GM12878 (cell line): ENCODE results near the gene OTOA. TPM values are rescaled to one million over a fixed set of nuclear protein-coding genes. Genes with fewer than 3 reads are reported as not detected.

Experiments
- BCL11A ChIP-seq: IDR thresholded peaks from 2 replicates; pipeline ENCODE4 v1.6.1; 2011; ENCODE audit warnings: low read depth, low read length
- BHLHE40 ChIP-seq, 2 experiments: fragments of 450-650 bp in 1 of 2; IDR thresholded peaks; 2 replicates each; pipeline ENCODE4 v1.6.1; 2011 to 2017; ENCODE audit warnings: low read depth in 2 of 2, borderline replicate concordance in 1 of 2, improper control_type of control experiment in 1 of 2, low read length in 1 of 2, mild to moderate bottlenecking in 1 of 2
- CBFB ChIP-seq: IDR thresholded peaks from 2 replicates; pipeline ENCODE4 v1.6.1; 2016; ENCODE audit warnings: antibody characterized with exemption, low read depth
- CHD4 ChIP-seq: fragments of 200-600 bp; sonication (generic); IDR thresholded peaks from 2 replicates; pipeline ENCODE4 v1.6.1; 2016; ENCODE audit warnings: mild to moderate bottlenecking
- FOXK2 ChIP-seq: fragments of 450-650 bp; IDR thresholded peaks from 2 replicates; pipeline ENCODE4 v1.6.1; 2017; ENCODE audit warnings: mild to moderate bottlenecking, moderate library complexity
- IKZF1 ChIP-seq: fragments of 450-650 bp; conservative IDR thresholded peaks from 2 replicates; pipeline ENCODE4 v1.6.1; 2017; ENCODE audit warnings: antibody characterized with exemption, mild to moderate bottlenecking
- IKZF2 ChIP-seq, 2 experiments: fragments of 450-650 bp; IDR thresholded peaks; 2 replicates each; pipeline ENCODE4 v1.6.1; 2017; ENCODE audit warnings: mild to moderate bottlenecking in 2 of 2, moderate library complexity in 2 of 2
- JUNB ChIP-seq: IDR thresholded peaks from 2 replicates; pipeline ENCODE4 v1.6.1; 2016; ENCODE audit warnings: antibody characterized with exemption, mild to moderate bottlenecking
- JUND ChIP-seq: IDR thresholded peaks from 2 replicates; pipeline ENCODE4 v1.6.1; 2012; ENCODE audit warnings: low read depth, mild to moderate bottlenecking, low read length, improper control_type of control experiment, moderate library complexity
- PML ChIP-seq: IDR thresholded peaks from 2 replicates; pipeline ENCODE4 v1.6.1; 2012; ENCODE audit warnings: low read length, inconsistent platforms
- RAD51 ChIP-seq: fragments of 450-650 bp; IDR thresholded peaks from 2 replicates; pipeline ENCODE4 v1.6.1; 2016; ENCODE audit warnings: moderate library complexity, mild to moderate bottlenecking, inconsistent platforms
- SMARCA5 ChIP-seq: fragments of 450-650 bp; IDR thresholded peaks from 2 replicates; pipeline ENCODE4 v1.6.1; 2017; ENCODE audit warnings: mild to moderate bottlenecking
- SRF ChIP-seq, 2 experiments: IDR thresholded peaks; 2 replicates each; pipeline ENCODE4 v1.6.1; 2011; ENCODE audit warnings: low read depth in 2 of 2, low read length in 2 of 2, mild to moderate bottlenecking in 1 of 2, moderate library complexity in 1 of 2
- ZNF24 ChIP-seq: fragments of 450-650 bp; IDR thresholded peaks from 2 replicates; pipeline ENCODE4 v1.6.1; 2017; ENCODE audit warnings: antibody characterized with exemption, mild to moderate bottlenecking
- polyA plus RNA-seq, 11 experiments: library from polyadenylated mRNA; depleted of rRNA in 4 of 11; unstranded in 6 of 11; stranded (reverse) in 5 of 11; fragments of >200 nt; fragmentation: Nextera tagmentation in 4 of 11; fragmentation: Illumina TruSeq in 1 of 11; extraction: Ambion mirVana in 4 of 11; extraction: Trizol in 1 of 11; gene quantifications; 1 replicate in 1 of 11; 2 replicates in 10 of 11; pipeline versions ENCODE4 v1.2.1 to v1.2.3, GENCODE V29; 2011 to 2016; ENCODE audit warnings: inconsistent platforms in 2 of 11, missing spikeins in 2 of 11, low read depth in 1 of 11
- total RNA-seq, 4 experiments: library from RNA; depleted of rRNA in 3 of 4; stranded (reverse); fragments of >200 nt in 3 of 4; fragmentation: Illumina TruSeq in 1 of 4; extraction: Trizol in 1 of 4; gene quantifications; 2 replicates each; pipeline versions ENCODE4 v1.2.1 to v1.2.3, GENCODE V29; 2013 to 2021
- TF ChIP-seq, protein P1 (sequence below): IDR thresholded peaks from 2 replicates; pipeline ENCODE4 v1.6.1; 2011; ENCODE audit warnings: borderline replicate concordance, low read depth, mild to moderate bottlenecking, moderate library complexity, low read length; ENCODE audit not compliant: insufficient read depth, poor library complexity, severe bottlenecking
- TF ChIP-seq, protein P2 (sequence below): IDR thresholded peaks from 2 replicates; pipeline ENCODE4 v1.6.1; 2012; ENCODE audit warnings: low read length, inconsistent platforms
- TF ChIP-seq, protein P3 (sequence below): fragments of 450-650 bp; IDR thresholded peaks from 2 replicates; pipeline ENCODE4 v1.6.1; 2017; ENCODE audit warnings: mild to moderate bottlenecking, moderate library complexity
- TF ChIP-seq, protein P4 (sequence below): fragments of 450-650 bp; conservative IDR thresholded peaks from 2 replicates; pipeline ENCODE4 v1.6.1; 2017; ENCODE audit warnings: mild to moderate bottlenecking, moderate library complexity

The OTOA gene
- total and polyA plus RNA-seq, 10 of the 15 experiments (the other 5 are each of a cell fraction or from before 2014, with no cell fraction given), result 0.33 to 1.5 (median 0.61) TPM

DNA sequence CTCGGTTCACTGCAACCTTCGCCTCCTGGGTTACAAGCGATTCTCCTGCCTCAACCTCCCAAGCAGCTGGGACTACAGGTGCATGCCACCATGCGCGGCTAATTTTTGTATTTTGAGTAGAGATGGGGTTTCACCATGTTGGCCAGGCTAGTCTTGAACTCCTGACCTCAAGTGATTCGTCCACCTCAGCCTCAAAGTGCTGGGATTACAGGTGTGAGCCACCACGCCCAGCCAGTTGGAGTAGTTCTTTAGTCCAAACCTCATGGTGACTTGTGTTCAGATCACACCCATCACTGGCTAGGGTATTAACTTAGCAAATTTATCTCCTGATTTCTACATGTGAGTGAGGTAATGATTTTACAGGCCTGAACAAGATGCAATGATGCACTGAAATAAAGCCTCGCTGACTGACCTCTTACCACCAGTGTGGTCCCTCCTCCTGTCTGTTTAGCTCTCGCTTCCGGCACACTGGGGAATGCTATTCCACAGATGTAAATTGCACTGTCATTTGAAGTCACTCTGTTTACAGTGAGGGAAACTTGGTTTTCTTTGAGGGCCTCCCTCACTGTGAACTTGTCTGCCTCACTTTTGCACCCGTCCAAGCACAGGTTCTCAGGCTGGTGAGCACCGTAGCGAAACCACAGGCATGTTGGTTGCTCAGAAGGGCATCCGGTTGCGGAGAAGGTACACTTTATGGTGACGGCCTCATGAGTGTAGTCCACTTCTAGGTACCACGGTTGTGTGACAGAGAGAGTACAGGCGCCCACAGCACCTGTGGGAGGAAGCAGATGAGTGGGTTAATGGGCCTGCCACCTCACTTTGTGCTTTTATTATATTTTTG, 16.8 kb upstream of the OTOA start (continued):
- TF ChIP-seq, protein P1, sequence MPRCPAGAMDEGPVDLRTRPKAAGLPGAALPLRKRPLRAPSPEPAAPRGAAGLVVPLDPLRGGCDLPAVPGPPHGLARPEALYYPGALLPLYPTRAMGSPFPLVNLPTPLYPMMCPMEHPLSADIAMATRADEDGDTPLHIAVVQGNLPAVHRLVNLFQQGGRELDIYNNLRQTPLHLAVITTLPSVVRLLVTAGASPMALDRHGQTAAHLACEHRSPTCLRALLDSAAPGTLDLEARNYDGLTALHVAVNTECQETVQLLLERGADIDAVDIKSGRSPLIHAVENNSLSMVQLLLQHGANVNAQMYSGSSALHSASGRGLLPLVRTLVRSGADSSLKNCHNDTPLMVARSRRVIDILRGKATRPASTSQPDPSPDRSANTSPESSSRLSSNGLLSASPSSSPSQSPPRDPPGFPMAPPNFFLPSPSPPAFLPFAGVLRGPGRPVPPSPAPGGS, result peak; percentile 48
- TF ChIP-seq CBFB (peak; percentile 77; the same call in 1 of the 2 replicates), BHLHE40 (IDR thresholded peaks at IDR 0.05; ENCODE audit: borderline replicate concordance in 1 of 2, low read depth in 2 of 2, low read length in 1 of 2) (peak; percentile 67 to 73; a peak in 2 of 4 replicates), ZNF24 (peak; percentile 95), CHD4 (no peak), IKZF1 (peak; percentile 72), JUNB (peak; percentile 35; the same call in 1 of the 2 replicates), IKZF2 (IDR thresholded peaks at IDR 0.05) (peak; percentile 72 to 84; a peak in 2 of 4 replicates), RAD51 (no peak), JUND (no peak), BCL11A (peak; percentile 52; the same call in 1 of the 2 replicates), SMARCA5 (no peak), PML (0 out of 2 replicates have a peak, but pooled peaks have one; percentile 42), SRF (IDR thresholded peaks at IDR 0.05; ENCODE audit: low read depth in 2 of 2, low read length in 2 of 2) (no peak), FOXK2 (peak; percentile 59; the same call in 1 of the 2 replicates)
- TF ChIP-seq, protein P2, sequence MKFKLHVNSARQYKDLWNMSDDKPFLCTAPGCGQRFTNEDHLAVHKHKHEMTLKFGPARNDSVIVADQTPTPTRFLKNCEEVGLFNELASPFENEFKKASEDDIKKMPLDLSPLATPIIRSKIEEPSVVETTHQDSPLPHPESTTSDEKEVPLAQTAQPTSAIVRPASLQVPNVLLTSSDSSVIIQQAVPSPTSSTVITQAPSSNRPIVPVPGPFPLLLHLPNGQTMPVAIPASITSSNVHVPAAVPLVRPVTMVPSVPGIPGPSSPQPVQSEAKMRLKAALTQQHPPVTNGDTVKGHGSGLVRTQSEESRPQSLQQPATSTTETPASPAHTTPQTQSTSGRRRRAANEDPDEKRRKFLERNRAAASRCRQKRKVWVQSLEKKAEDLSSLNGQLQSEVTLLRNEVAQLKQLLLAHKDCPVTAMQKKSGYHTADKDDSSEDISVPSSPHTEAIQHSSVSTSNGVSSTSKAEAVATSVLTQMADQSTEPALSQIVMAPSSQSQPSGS, result peak; percentile 91
- TF ChIP-seq, protein P3, sequence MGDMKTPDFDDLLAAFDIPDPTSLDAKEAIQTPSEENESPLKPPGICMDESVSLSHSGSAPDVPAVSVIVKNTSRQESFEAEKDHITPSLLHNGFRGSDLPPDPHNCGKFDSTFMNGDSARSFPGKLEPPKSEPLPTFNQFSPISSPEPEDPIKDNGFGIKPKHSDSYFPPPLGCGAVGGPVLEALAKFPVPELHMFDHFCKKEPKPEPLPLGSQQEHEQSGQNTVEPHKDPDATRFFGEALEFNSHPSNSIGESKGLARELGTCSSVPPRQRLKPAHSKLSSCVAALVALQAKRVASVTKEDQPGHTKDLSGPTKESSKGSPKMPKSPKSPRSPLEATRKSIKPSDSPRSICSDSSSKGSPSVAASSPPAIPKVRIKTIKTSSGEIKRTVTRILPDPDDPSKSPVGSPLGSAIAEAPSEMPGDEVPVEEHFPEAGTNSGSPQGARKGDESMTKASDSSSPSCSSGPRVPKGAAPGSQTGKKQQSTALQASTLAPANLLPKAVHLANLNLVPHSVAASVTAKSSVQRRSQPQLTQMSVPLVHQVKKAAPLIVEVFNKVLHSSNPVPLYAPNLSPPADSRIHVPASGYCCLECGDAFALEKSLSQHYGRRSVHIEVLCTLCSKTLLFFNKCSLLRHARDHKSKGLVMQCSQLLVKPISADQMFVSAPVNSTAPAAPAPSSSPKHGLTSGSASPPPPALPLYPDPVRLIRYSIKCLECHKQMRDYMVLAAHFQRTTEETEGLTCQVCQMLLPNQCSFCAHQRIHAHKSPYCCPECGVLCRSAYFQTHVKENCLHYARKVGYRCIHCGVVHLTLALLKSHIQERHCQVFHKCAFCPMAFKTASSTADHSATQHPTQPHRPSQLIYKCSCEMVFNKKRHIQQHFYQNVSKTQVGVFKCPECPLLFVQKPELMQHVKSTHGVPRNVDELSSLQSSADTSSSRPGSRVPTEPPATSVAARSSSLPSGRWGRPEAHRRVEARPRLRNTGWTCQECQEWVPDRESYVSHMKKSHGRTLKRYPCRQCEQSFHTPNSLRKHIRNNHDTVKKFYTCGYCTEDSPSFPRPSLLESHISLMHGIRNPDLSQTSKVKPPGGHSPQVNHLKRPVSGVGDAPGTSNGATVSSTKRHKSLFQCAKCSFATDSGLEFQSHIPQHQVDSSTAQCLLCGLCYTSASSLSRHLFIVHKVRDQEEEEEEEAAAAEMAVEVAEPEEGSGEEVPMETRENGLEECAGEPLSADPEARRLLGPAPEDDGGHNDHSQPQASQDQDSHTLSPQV, result 0 out of 2 replicates have a peak, but pooled peaks have one; percentile 15
- TF ChIP-seq, protein P4, sequence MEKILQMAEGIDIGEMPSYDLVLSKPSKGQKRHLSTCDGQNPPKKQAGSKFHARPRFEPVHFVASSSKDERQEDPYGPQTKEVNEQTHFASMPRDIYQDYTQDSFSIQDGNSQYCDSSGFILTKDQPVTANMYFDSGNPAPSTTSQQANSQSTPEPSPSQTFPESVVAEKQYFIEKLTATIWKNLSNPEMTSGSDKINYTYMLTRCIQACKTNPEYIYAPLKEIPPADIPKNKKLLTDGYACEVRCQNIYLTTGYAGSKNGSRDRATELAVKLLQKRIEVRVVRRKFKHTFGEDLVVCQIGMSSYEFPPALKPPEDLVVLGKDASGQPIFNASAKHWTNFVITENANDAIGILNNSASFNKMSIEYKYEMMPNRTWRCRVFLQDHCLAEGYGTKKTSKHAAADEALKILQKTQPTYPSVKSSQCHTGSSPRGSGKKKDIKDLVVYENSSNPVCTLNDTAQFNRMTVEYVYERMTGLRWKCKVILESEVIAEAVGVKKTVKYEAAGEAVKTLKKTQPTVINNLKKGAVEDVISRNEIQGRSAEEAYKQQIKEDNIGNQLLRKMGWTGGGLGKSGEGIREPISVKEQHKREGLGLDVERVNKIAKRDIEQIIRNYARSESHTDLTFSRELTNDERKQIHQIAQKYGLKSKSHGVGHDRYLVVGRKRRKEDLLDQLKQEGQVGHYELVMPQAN, result no peak
